HG03280 (cell line): Measurements from ENCODE around the gene KDM4C.
"Not testable (repeated sequence)": the region's sequence is repeated elsewhere in the genome, so short reads cannot be mapped to it uniquely, and the experiment has no call there.

Experiments used
- ATAC-seq: cut with Tn5 transposase; IDR thresholded peaks from one replicate; pipeline ENCODE4 v1.9.1; 2021; ENCODE audit warnings: mild to moderate bottlenecking, moderate library complexity; ENCODE audit not compliant: unreplicated experiment

The KDM4C gene

GRCh38 chr9:7011395-7012067 is 253.8 kb downstream of the KDM4C start:
- ATAC-seq = no peak

DNA sequence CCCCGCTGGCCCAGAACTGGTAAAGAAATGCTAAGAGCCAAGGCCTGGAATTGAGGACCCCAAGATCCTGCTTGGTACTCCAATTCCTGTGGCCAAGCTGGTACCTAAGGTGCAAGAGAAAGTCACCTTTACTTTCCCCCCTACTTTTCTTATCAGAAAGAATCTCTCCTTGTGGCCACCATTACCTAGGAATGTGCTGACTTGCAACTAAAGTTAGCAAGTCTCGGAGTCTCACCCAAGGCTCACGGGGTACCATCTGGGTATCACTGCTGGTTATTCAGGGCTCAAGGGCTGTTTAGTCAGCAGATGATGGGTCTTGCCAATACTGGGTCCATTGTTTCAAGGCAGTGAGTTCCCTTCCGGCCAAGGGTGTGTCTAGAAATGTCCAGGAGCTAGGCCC is 270.2 kb downstream of the KDM4C start:
- ATAC-seq = no peak

DNA sequence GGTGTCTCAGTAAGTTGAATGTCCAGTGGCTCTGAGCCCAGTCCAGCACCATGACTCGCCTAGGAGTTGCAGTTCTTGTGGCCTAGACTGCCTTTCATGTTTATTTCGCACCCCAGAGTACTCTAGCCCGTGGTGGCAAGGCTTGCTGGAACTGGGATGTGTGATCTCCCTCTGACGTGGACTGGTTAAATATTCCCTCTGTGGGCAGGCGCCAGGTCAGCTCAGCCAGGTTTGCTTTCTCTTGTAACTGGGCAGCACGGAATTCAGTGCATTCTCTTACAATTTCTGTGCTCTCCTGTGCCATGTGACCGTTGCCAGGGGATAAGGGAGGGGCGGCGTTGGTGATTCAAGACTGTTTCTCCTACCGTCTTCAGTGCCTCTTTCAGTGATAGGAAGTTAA is 270.8 kb downstream of the KDM4C start:
- ATAC-seq = no peak

DNA sequence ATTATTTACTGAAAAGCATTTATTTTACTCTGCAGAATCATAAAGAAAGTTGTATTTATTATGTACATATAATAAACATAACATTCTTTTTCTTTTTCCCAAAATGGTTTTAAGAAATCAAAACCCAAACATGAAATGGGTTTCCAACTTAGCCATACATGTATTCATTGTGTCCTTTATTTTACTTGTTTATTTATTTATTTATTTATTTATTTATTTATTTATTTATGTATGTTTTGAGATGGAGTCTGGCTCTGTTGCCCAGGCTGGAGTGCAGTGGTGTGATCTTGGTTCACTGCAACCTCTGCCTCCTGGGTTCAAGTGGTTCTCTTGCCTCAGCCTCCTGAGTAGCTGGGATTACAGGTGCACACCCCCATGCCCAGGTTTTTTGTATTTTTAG is 273.2 kb downstream of the KDM4C start:
- ATAC-seq = not testable (repeated sequence)

- no peak for ATAC-seq
Measured at GRCh38 chr9:7033076-7034045, 275.6 kb downstream of the KDM4C start.

- ATAC-seq = no peak
Measured at GRCh38 chr9:7037176-7037575, 279.4 kb downstream of the KDM4C start.

GRCh38 chr9:7042124-7042523 is 284.4 kb downstream of the KDM4C start:
- no peak for ATAC-seq

DNA sequence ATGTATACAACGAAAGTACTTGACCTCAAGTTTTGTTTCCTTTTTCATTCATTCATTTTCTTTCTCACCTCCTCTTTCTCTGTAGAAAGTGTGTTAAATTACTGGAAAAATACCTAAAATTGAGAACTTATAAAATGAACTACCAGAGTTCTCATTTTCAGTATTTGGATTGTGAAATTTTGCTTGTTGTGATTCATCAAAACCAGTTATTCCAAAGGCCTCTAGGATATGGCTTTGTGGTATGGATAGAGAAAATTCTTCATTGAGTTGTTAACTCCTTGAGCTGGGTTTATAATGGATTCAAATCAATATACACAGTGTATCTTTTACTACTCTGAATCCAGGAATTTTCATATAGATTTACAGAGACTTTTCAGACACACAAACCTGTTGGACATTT is 287.6 kb downstream of the KDM4C start:
- no peak for ATAC-seq

GRCh38 chr9:7051711-7052110 is 293.9 kb downstream of the KDM4C start:
- ATAC-seq = no peak

GRCh38 chr9:7053903-7054302 is 296.1 kb downstream of the KDM4C start:
- ATAC-seq = no peak

- ATAC-seq = no peak
Measured at GRCh38 chr9:7055171-7055903, 297.6 kb downstream of the KDM4C start.

GRCh38 chr9:7056254-7056653 is 298.5 kb downstream of the KDM4C start:
- no peak for ATAC-seq

DNA sequence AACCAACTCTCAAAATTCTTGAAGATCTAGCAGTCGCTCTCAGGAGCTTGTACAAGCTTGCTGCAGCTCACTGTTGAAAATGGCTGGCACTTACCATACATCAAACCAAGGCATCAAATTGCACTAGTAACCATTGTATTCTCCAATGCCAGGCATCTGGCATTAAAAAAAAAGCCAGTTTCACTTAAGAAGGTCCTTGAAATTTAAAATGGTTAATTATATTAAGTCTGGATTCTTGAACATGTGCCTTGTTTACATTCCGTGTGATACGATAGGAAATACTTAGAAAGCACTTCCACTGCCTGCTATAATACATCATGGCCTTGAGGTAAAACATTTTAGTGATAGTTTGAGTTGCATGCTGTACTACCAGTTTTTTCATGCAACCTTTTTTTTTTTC is 300.7 kb downstream of the KDM4C start:
- no peak for ATAC-seq

DNA sequence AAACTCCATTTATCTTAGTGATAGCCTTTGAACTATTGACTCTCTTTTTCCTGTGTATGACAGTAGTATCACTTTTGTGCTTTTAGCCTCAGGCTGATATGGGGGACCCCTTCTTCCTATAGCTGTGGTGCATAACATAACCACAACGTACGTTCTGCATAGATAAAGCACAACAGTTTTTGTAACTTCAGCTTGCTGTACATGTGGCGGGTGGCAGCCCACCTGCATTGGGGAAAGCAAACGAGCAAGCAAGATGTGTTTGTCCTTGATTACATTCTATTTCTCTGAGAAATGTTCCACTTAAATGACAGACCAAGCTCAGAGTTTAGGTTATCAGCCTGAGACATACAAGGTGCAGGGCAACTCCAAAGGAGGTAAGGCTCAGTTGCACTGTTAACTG is 309.4 kb downstream of the KDM4C start:
- ATAC-seq = no peak

DNA sequence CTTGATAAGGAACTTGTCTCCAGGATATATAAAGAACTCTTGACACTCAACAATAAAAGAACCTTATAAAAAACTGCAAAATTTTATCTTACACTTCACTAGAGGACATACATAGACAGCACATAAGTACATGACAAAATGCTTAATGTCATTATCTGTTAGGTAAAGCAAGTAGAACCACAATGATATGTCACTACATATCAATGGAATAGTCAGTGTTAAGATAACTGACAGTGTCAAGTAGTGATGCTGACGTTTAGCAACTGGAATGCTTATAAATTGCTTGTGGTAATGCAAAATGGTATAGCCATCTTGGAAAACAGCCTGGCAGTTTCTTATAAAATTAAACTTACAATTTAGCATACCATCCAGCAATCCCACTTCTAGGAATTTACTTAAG is 314.1 kb downstream of the KDM4C start:
- ATAC-seq = no peak

GRCh38 chr9:7073706-7074105 is 315.9 kb downstream of the KDM4C start:
- ATAC-seq = no peak

GRCh38 chr9:7075154-7075553 is 317.4 kb downstream of the KDM4C start:
- ATAC-seq = no peak

- no peak for ATAC-seq
Measured at GRCh38 chr9:7079051-7079450, 321.3 kb downstream of the KDM4C start.

DNA sequence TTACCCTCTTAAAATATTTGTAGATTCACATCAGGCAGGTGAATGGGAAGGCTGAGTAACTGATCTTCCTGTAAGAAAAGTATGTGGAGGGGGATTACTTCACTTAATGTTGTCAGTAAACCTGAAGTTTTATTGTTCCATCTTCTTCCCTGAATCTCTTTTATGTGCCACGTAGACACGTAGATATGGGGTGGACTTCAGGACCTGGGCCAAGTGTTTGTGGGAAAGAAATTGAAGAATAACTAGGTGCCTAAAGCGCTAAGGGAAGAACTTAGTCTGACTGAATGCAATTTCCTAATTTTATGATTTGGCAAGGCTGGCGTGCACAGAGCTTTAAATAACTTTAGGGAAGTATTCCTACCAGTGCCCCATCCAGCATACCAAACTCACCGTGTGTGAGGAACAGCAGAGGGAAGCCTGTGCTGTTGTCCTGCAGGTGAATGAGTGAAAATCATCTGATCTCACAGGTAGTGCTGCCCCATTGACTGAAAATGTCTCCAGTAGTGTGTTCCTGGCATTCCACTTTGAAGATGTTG is 323.4 kb downstream of the KDM4C start:
- no peak for ATAC-seq

GRCh38 chr9:7083192-7083591 is 325.4 kb downstream of the KDM4C start:
- ATAC-seq = no peak

DNA sequence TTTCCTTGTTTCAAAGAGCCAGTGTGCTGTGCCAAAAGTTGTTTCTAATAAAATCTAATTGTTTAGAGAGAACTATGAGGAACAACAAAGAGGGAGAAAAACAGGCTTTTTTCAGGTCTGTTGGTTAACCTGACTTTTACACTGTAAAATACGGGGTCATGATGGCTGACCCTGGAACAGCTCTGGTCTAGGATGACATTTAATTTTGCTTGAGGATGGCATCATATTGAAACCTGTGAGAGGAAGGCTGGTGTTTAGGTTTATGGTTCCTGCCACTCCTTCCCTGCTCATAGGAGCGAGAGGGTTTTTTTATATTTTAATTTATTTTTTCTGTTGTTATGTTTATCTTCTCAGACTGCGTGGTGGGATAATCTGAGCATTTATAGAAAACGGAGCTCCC is 327.6 kb downstream of the KDM4C start:
- ATAC-seq = no peak
